Measurements from ENCODE around the gene CDS2. TPM values are rescaled to one million over a fixed set of nuclear protein-coding genes. Genes with fewer than 3 reads are reported as not detected.

Gene CDS2
- total and polyA plus RNA-seq, 5 donors from 2014 or later, result 47.6 to 77.9 (median 55.3) TPM

GRCh38 chr20:5168651-5169396 lies 42.0 kb downstream of the CDS2 start:
- peak overlapping the region in 2 of 4 donors; percentile 29 to 70 for H3K4me3 Mint-ChIP-seq
- H3K4me1 Mint-ChIP-seq, result peaks cover 38 to 84% (median 57%) of the 10 kb centered on the region in 4 donors
- Histone ChIP-seq H3K9me3 (ENCODE audit: control insufficient read depth in 2 of 2, low read length in 2 of 2) (no peaks in the 10 kb centered on the region), H3K27ac (ENCODE audit: insufficient read depth, low read length, poor library complexity, severe bottlenecking) (no peak overlapping the region), H3K4me1 (ENCODE audit: control insufficient read depth, insufficient read depth, low read length, poor library complexity, severe bottlenecking) (peaks cover 14% of the 10 kb centered on the region), H3K36me3 (ENCODE audit: control insufficient read depth, insufficient read depth, low read length) (peaks cover 11% of the 10 kb centered on the region), H3K27me3 (ENCODE audit: control insufficient read depth, insufficient read depth, low read length) (no peaks in the 10 kb centered on the region), H3K4me3 (ENCODE audit: low read depth, low read length) (no peak overlapping the region)
- peak overlapping the region; percentile 90 to 97 (median 91) for H3K27ac Mint-ChIP-seq
- DNase-seq (no peak), ATAC-seq (ENCODE audit: low read depth in 2 of 2) (peak in 1 of 2 donors; percentile 25)
- peaks cover 5% of the 10 kb centered on the region for H3K36me3 Mint-ChIP-seq
- H3K9me3 Mint-ChIP-seq, result no peaks in the 10 kb centered on the region
- H3K27me3 Mint-ChIP-seq, result no peaks in the 10 kb centered on the region

GRCh38 chr20:5170341-5170740 lies 43.5 kb downstream of the CDS2 start:
- Mint-ChIP-seq H3K4me3 (no peak overlapping the region), H3K27ac (peak overlapping the region in 2 of 3 donors; percentile 62 to 90), H3K27me3 (no peaks in the 10 kb centered on the region), H3K4me1 (peaks cover 30 to 69% (median 46%) of the 10 kb centered on the region in 4 donors), H3K36me3 (peaks cover 5% of the 10 kb centered on the region), H3K9me3 (no peaks in the 10 kb centered on the region)
- no peaks in the 10 kb centered on the region for H3K27me3 ChIP-seq (ENCODE audit: control insufficient read depth, insufficient read depth, low read length)
- no peak overlapping the region for H3K27ac ChIP-seq (ENCODE audit: insufficient read depth, low read length, poor library complexity, severe bottlenecking)
- H3K9me3 ChIP-seq (ENCODE audit: control insufficient read depth in 2 of 2, low read length in 2 of 2), result no peaks in the 10 kb centered on the region
- H3K4me1 ChIP-seq (ENCODE audit: control insufficient read depth, insufficient read depth, low read length, poor library complexity, severe bottlenecking), result peaks cover 14% of the 10 kb centered on the region
- no peak for ATAC-seq (ENCODE audit: low read depth in 2 of 2)
- H3K36me3 ChIP-seq (ENCODE audit: control insufficient read depth, insufficient read depth, low read length), result peaks cover 23% of the 10 kb centered on the region
- H3K4me3 ChIP-seq (ENCODE audit: low read depth, low read length), result no peak overlapping the region
- DNase-seq, result no peak

- H3K4me1 Mint-ChIP-seq, result peaks cover 23 to 60% (median 38%) of the 10 kb centered on the region in 4 donors
These were observed 44.4 kb downstream of the CDS2 start for GRCh38 chr20:5171064-5171789.

GRCh38 chr20:5171790-5172164 lies 45.0 kb downstream of the CDS2 start:
- Mint-ChIP-seq H3K4me3 (no peak overlapping the region), H3K36me3 (peaks cover 10% of the 10 kb centered on the region), H3K4me1 (peaks cover 20 to 55% (median 34%) of the 10 kb centered on the region in 4 donors), H3K27ac (peak overlapping the region; percentile 53 to 81 (median 71)), H3K9me3 (no peaks in the 10 kb centered on the region), H3K27me3 (no peaks in the 10 kb centered on the region)
- Histone ChIP-seq H3K27me3 (ENCODE audit: control insufficient read depth, insufficient read depth, low read length) (no peaks in the 10 kb centered on the region), H3K4me3 (ENCODE audit: low read depth, low read length) (no peak overlapping the region), H3K36me3 (ENCODE audit: control insufficient read depth, insufficient read depth, low read length) (peaks cover 36% of the 10 kb centered on the region), H3K27ac (ENCODE audit: insufficient read depth, low read length, poor library complexity, severe bottlenecking) (no peak overlapping the region), H3K4me1 (ENCODE audit: control insufficient read depth, insufficient read depth, low read length, poor library complexity, severe bottlenecking) (peaks cover 11% of the 10 kb centered on the region), H3K9me3 (ENCODE audit: control insufficient read depth in 2 of 2, low read length in 2 of 2) (no peaks in the 10 kb centered on the region)
- DNase-seq (no peak), ATAC-seq (ENCODE audit: low read depth in 2 of 2) (no peak)

More at GRCh38 chr20:5171064-5171789, 44.4 kb downstream of the CDS2 start:
- H3K27ac ChIP-seq (ENCODE audit: insufficient read depth, low read length, poor library complexity, severe bottlenecking), result no peak overlapping the region
- peaks cover 5% of the 10 kb centered on the region for H3K36me3 Mint-ChIP-seq
- H3K36me3 ChIP-seq (ENCODE audit: control insufficient read depth, insufficient read depth, low read length), result peaks cover 31% of the 10 kb centered on the region
- H3K9me3 ChIP-seq (ENCODE audit: control insufficient read depth in 2 of 2, low read length in 2 of 2), result no peaks in the 10 kb centered on the region
- H3K27me3 Mint-ChIP-seq, result no peaks in the 10 kb centered on the region
- H3K9me3 Mint-ChIP-seq, result no peaks in the 10 kb centered on the region
- H3K27me3 ChIP-seq (ENCODE audit: control insufficient read depth, insufficient read depth, low read length), result no peaks in the 10 kb centered on the region
- no peak overlapping the region for H3K4me3 Mint-ChIP-seq
- peaks cover 11% of the 10 kb centered on the region for H3K4me1 ChIP-seq (ENCODE audit: control insufficient read depth, insufficient read depth, low read length, poor library complexity, severe bottlenecking)
- DNase-seq (no peak), ATAC-seq (ENCODE audit: low read depth in 2 of 2) (no peak)
- no peak overlapping the region for H3K4me3 ChIP-seq (ENCODE audit: low read depth, low read length)
- H3K27ac Mint-ChIP-seq, result peak overlapping the region in 2 of 3 donors; percentile 71 to 81

- peak overlapping the region; percentile 53 to 81 (median 71) for H3K27ac Mint-ChIP-seq
- H3K4me1 Mint-ChIP-seq, result peaks cover 20 to 51% (median 31%) of the 10 kb centered on the region in 4 donors
- peaks cover 13% of the 10 kb centered on the region for H3K36me3 Mint-ChIP-seq
These were observed 45.4 kb downstream of the CDS2 start for GRCh38 chr20:5172167-5172601.

GRCh38 chr20:5172903-5173463 lies 46.2 kb downstream of the CDS2 start:
- ATAC-seq (ENCODE audit: low read depth in 2 of 2) (no peak), DNase-seq (no peak)
- no peaks in the 10 kb centered on the region for H3K9me3 Mint-ChIP-seq
- Histone ChIP-seq H3K9me3 (ENCODE audit: control insufficient read depth in 2 of 2, low read length in 2 of 2) (no peaks in the 10 kb centered on the region), H3K4me3 (ENCODE audit: low read depth, low read length) (no peak overlapping the region), H3K27ac (ENCODE audit: insufficient read depth, low read length, poor library complexity, severe bottlenecking) (no peak overlapping the region), H3K27me3 (ENCODE audit: control insufficient read depth, insufficient read depth, low read length) (no peaks in the 10 kb centered on the region), H3K36me3 (ENCODE audit: control insufficient read depth, insufficient read depth, low read length) (peaks cover 48% of the 10 kb centered on the region), H3K4me1 (ENCODE audit: control insufficient read depth, insufficient read depth, low read length, poor library complexity, severe bottlenecking) (peaks cover 11% of the 10 kb centered on the region)
- H3K4me1 Mint-ChIP-seq, result peaks cover 12 to 43% (median 23%) of the 10 kb centered on the region in 4 donors
- H3K36me3 Mint-ChIP-seq, result peaks cover 17% of the 10 kb centered on the region
- H3K27me3 Mint-ChIP-seq, result no peaks in the 10 kb centered on the region
- H3K27ac Mint-ChIP-seq, result peak overlapping the region in 2 of 3 donors; percentile 59 to 71
- H3K4me3 Mint-ChIP-seq, result no peak overlapping the region

More at GRCh38 chr20:5172167-5172601, 45.4 kb downstream of the CDS2 start:
- H3K27me3 Mint-ChIP-seq, result no peaks in the 10 kb centered on the region
- no peak overlapping the region for H3K27ac ChIP-seq (ENCODE audit: insufficient read depth, low read length, poor library complexity, severe bottlenecking)
- peaks cover 40% of the 10 kb centered on the region for H3K36me3 ChIP-seq (ENCODE audit: control insufficient read depth, insufficient read depth, low read length)
- H3K9me3 ChIP-seq (ENCODE audit: control insufficient read depth in 2 of 2, low read length in 2 of 2), result no peaks in the 10 kb centered on the region
- no peaks in the 10 kb centered on the region for H3K9me3 Mint-ChIP-seq
- no peak overlapping the region for H3K4me3 Mint-ChIP-seq
- H3K27me3 ChIP-seq (ENCODE audit: control insufficient read depth, insufficient read depth, low read length), result no peaks in the 10 kb centered on the region
- H3K4me1 ChIP-seq (ENCODE audit: control insufficient read depth, insufficient read depth, low read length, poor library complexity, severe bottlenecking), result peaks cover 11% of the 10 kb centered on the region
- ATAC-seq (ENCODE audit: low read depth in 2 of 2), result no peak
- H3K4me3 ChIP-seq (ENCODE audit: low read depth, low read length), result no peak overlapping the region
- no peak for DNase-seq

- Mint-ChIP-seq H3K27ac (peak overlapping the region in 1 of 3 donors; percentile 59), H3K36me3 (peaks cover 25% of the 10 kb centered on the region), H3K4me1 (peaks cover 9 to 35% (median 23%) of the 10 kb centered on the region in 4 donors), H3K9me3 (no peaks in the 10 kb centered on the region), H3K27me3 (no peaks in the 10 kb centered on the region), H3K4me3 (no peak overlapping the region)
- no peaks in the 10 kb centered on the region for H3K9me3 ChIP-seq (ENCODE audit: control insufficient read depth in 2 of 2, low read length in 2 of 2)
- ATAC-seq (ENCODE audit: low read depth in 2 of 2) (no peak), DNase-seq (no peak)
- peaks cover 5% of the 10 kb centered on the region for H3K4me1 ChIP-seq (ENCODE audit: control insufficient read depth, insufficient read depth, low read length, poor library complexity, severe bottlenecking)
- H3K27me3 ChIP-seq (ENCODE audit: control insufficient read depth, insufficient read depth, low read length), result no peaks in the 10 kb centered on the region
- H3K36me3 ChIP-seq (ENCODE audit: control insufficient read depth, insufficient read depth, low read length), result peaks cover 56% of the 10 kb centered on the region
- no peak overlapping the region for H3K27ac ChIP-seq (ENCODE audit: insufficient read depth, low read length, poor library complexity, severe bottlenecking)
- no peak overlapping the region for H3K4me3 ChIP-seq (ENCODE audit: low read depth, low read length)
These were observed 46.9 kb downstream of the CDS2 start for GRCh38 chr20:5173751-5174150.
